ENCODE results near the gene ZSWIM4.
"Not testable (repeated sequence)": the region's sequence is repeated elsewhere in the genome, so short reads cannot be mapped to it uniquely, and the experiment has no call there.

Gene ZSWIM4

GRCh38 chr19:13851734-13852114 lies 56.5 kb downstream of the ZSWIM4 start:
- DNase-seq, result not testable (repeated sequence)

- not testable (repeated sequence) for DNase-seq
These were observed 57.0 kb downstream of the ZSWIM4 start for GRCh38 chr19:13852171-13852707.

GRCh38 chr19:13856497-13856896 lies 61.3 kb downstream of the ZSWIM4 start:
- DNase-seq, result no peak

GRCh38 chr19:13859361-13859880 lies 64.2 kb downstream of the ZSWIM4 start:
- DNase-seq, result no peak

GRCh38 chr19:13860679-13861391 lies 65.6 kb downstream of the ZSWIM4 start:
- DNase-seq, result no peak

- no peak for DNase-seq
These were observed 66.1 kb downstream of the ZSWIM4 start for GRCh38 chr19:13861392-13861713.

- peak; percentile 46 to 53 for DNase-seq
These were observed 66.7 kb downstream of the ZSWIM4 start for GRCh38 chr19:13861714-13862531.

GRCh38 chr19:13864046-13864666 lies 68.9 kb downstream of the ZSWIM4 start:
- peak in 1 of 2 experiments; percentile 48 for DNase-seq

- no peak for DNase-seq
These were observed 69.7 kb downstream of the ZSWIM4 start for GRCh38 chr19:13864667-13865570.

GRCh38 chr19:13865571-13866462 lies 70.6 kb downstream of the ZSWIM4 start:
- DNase-seq, result no peak

GRCh38 chr19:13866463-13867046 lies 71.3 kb downstream of the ZSWIM4 start:
- DNase-seq, result no peak

- no peak for DNase-seq
These were observed 73.4 kb downstream of the ZSWIM4 start for GRCh38 chr19:13868663-13869062.

- DNase-seq, result no peak
These were observed 74.0 kb downstream of the ZSWIM4 start for GRCh38 chr19:13869281-13869680.

- DNase-seq, result no peak
These were observed 75.6 kb downstream of the ZSWIM4 start for GRCh38 chr19:13870873-13871272.

GRCh38 chr19:13872339-13872694 lies 77.1 kb downstream of the ZSWIM4 start:
- no peak for DNase-seq

- DNase-seq, result no peak
These were observed 77.6 kb downstream of the ZSWIM4 start for GRCh38 chr19:13872695-13873389.

GRCh38 chr19:13873834-13874515 lies 78.7 kb downstream of the ZSWIM4 start:
- no peak for DNase-seq

GRCh38 chr19:13875824-13876223 lies 80.6 kb downstream of the ZSWIM4 start:
- DNase-seq, result no peak

- no peak for DNase-seq
These were observed 81.6 kb downstream of the ZSWIM4 start, which contains the start of gene NANOS3 for GRCh38 chr19:13876834-13877233. NANOS3 (plus strand) TSS chr19:13877134; CDS start chr19:13877249, 115 bp downstream.

- no peak for DNase-seq
These were observed 82.1 kb downstream of the ZSWIM4 start for GRCh38 chr19:13877303-13877702.
